Measurements from ENCODE around the gene FCHSD2. TPM values are rescaled to one million over a fixed set of nuclear protein-coding genes. Genes with fewer than 3 reads are reported as not detected.
A peak's percentile ranks its signal among the peaks of the same experiment; 100 is the strongest.

Gene FCHSD2
- total RNA-seq, 2 experiments from 2014 or later = 40.8 to 41.7 TPM

DNA sequence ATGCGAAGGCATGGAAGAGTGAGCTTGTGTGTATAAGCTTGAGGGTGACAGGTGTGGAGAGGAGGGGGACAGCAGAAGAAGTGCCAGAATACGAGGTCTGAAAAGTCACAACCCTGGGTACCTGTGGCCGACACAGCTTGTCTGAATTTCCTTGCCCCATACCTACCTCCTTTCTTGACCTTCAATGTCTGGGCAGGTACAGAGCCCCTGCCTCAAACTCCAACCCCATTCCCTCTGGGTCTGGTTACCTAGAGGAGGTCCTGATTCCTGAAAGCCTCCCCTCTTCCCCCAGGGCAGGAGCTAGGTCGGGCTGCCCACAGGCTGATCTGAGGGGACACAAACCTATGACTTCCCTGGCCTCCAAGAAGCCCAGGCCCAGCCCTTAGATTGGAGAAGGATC, 36.6 kb upstream of the FCHSD2 start:
- ChIA-PET POLR2A (interaction anchor here (0.8 to 2.1 kb wide), 2 partner anchors 347 to 366 kb away, joined by 4 to 6 read pairs; no protein-coding TSS in a partner anchor), CTCF (interaction anchor here (0.8 to 4.9 kb wide), 19 partner anchors 9 to 454 kb away, joined by 3 to 71 read pairs (median 6); partner anchors contain the start of gene FCHSD2)
- no peak overlapping the region for H3K27ac Mint-ChIP-seq
- no peaks in the 10 kb centered on the region for H3K9me3 Mint-ChIP-seq
- H3K4me3 Mint-ChIP-seq = no peak overlapping the region
- peaks cover 38% of the 10 kb centered on the region for H3K27me3 Mint-ChIP-seq
- H3K4me1 Mint-ChIP-seq = peaks cover 23% of the 10 kb centered on the region
- no peak for DNase-seq
- no peaks in the 10 kb centered on the region for H3K36me3 Mint-ChIP-seq (ENCODE audit: low read depth)

DNA sequence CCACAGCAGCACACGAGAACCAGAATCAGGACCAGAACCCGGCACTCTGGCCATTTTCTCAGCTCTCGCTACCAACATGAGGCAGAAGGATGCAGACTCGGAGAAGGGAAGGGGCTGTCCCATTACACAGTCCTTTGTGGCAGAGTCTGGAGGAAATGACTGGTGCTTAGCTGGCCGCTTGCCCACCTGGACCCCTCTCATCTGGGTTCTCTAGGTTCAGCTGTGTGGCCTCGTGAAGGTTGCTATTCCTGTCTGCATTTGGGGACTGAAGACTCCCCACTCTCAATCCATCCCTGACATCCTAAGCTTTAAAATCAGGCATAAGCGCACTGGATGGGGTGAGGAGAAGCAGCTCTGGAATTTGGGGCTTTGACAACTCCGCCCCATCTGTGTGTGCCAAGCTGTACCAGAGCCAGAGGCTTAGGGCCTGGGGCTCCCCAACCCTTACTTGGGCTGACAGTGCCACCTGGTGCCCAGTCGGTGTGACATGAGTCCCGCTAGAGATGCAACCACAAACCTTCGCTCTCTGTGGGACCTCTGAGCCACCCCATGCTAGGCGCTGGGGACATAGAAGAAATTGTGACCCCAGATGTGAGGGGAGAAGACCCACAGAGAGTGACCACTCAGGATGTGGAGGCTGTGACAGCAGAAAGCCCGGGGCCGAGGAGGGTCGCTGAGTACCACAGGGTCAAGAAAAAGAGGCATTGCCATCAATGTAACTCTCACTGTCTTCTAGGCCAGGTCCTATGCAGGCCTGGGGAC, 35.8 kb upstream of the FCHSD2 start:
- peaks cover 23% of the 10 kb centered on the region for H3K4me1 Mint-ChIP-seq
- peak; percentile 86 for DNase-seq
- CTCF ChIA-PET = interaction anchor here (0.6 to 4.9 kb wide), 45 partner anchors 8 to 707 kb away, joined by 3 to 71 read pairs (median 4); partner anchors contain the start of genes FCHSD2 and STARD10
- H3K27me3 Mint-ChIP-seq = peaks cover 32% of the 10 kb centered on the region
- H3K9me3 Mint-ChIP-seq = no peaks in the 10 kb centered on the region
- POLR2A ChIA-PET = interaction anchor here (0.8 to 3.0 kb wide), 10 partner anchors 18 to 453 kb away, joined by 3 to 18 read pairs (median 4); partner anchors contain the start of gene FCHSD2
- H3K4me3 Mint-ChIP-seq = no peak overlapping the region
- no peak overlapping the region for H3K27ac Mint-ChIP-seq
- H3K36me3 Mint-ChIP-seq (ENCODE audit: low read depth) = no peaks in the 10 kb centered on the region

DNA sequence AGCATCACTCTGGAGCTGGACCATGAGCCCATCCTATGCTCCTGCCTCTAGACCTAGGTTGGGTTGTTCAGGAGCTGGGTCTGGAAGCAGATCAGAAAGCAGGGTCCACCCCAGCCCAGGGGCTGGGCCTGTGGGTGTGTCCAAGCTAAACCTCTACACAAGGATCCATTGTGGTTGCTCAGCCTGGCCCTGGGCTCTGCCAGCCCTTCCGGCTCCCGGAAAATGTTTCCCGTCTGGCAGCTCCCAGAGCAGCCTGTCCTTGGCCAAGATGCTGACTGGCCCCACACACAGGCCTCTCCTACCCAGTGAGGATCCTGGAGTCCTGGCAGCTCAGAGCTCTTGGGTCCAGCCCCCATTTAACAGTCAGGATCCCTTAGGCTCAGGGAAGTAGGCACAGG, 35.3 kb upstream of the FCHSD2 start:
- no peak for DNase-seq
- CTCF ChIA-PET = interaction anchor here (0.6 to 4.9 kb wide), 41 partner anchors 8 to 706 kb away, joined by 3 to 71 read pairs (median 5); partner anchors contain the start of genes FCHSD2 and STARD10
- Mint-ChIP-seq H3K4me1 (peaks cover 23% of the 10 kb centered on the region), H3K27ac (no peak overlapping the region), H3K36me3 (ENCODE audit: low read depth) (no peaks in the 10 kb centered on the region), H3K27me3 (peaks cover 29% of the 10 kb centered on the region), H3K9me3 (no peaks in the 10 kb centered on the region), H3K4me3 (no peak overlapping the region)
- POLR2A ChIA-PET = interaction anchor here (1.0 to 3.0 kb wide), 10 partner anchors 18 to 452 kb away, joined by 3 to 18 read pairs (median 4); partner anchors contain the start of gene FCHSD2

DNA sequence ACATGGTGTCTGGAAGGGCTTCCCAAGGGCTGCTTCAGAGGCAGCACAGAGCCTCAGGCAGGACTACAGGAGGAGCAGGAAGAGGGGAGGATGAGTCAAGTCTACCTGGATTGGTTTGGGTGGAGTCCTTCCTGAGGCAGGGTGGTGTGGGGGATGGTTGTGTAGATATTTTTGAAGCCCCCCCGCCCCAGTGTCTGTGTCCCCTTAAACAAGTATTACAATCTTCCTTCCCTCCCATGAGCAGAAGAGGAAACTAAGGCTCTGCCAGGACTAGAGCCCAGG, 34.7 kb upstream of the FCHSD2 start:
- Mint-ChIP-seq H3K36me3 (ENCODE audit: low read depth) (no peaks in the 10 kb centered on the region), H3K27ac (no peak overlapping the region), H3K27me3 (peaks cover 27% of the 10 kb centered on the region), H3K9me3 (no peaks in the 10 kb centered on the region), H3K4me1 (peaks cover 23% of the 10 kb centered on the region), H3K4me3 (no peak overlapping the region)
- no peak for DNase-seq
- POLR2A ChIA-PET = interaction anchor here (1.0 to 3.0 kb wide), 7 partner anchors 14 to 390 kb away, joined by 3 to 18 read pairs (median 4); partner anchors contain the start of gene FCHSD2
- CTCF ChIA-PET = interaction anchor here (1.1 to 4.9 kb wide), 16 partner anchors 9 to 492 kb away, joined by 3 to 71 read pairs (median 8); partner anchors contain the start of gene FCHSD2

DNA sequence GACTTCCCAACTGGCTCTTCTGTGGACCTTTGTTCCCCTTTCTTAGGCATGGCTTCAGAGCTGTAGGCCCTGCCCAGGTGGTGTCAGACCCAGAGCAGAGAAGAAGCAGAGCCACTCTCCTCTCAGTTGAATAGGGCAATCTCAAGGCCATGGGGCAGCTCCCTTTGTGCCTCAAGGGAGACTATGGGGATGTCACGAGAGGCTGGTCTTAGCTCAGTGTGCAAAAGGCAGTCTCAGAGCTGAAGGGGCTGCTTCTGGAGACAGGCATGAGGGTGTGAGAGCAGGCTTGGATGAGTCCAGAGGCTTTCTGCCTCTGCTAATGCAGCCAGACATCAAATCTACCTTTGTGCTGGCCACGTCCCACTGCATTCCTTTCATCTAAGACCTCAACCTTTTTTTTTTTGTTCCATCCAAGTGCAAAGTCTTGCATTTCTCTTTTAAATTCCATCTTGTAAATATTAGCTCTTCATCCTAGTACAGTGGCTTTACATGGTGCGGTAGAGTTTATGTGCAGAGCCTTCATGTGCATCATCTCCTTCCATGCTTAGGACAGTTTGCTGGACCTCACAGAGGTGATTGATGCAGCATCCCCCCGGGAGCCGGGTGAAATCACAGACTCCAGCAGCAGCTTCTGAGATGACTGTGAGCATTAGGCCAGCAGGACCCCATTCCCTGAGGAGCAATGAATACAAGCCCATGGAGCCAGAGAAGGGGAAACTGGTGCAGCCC, 34.2 kb upstream of the FCHSD2 start:
- H3K4me1 Mint-ChIP-seq = peaks cover 24% of the 10 kb centered on the region
- no peaks in the 10 kb centered on the region for H3K36me3 Mint-ChIP-seq (ENCODE audit: low read depth)
- ChIA-PET POLR2A (interaction anchor here (1.0 to 3.0 kb wide), 7 partner anchors 13 to 389 kb away, joined by 3 to 18 read pairs (median 4); partner anchors contain the start of gene FCHSD2), CTCF (interaction anchor here (0.5 to 4.9 kb wide), 11 partner anchors 10 to 453 kb away, joined by 3 to 71 read pairs (median 13); partner anchors contain the start of gene FCHSD2)
- H3K27me3 Mint-ChIP-seq = peaks cover 23% of the 10 kb centered on the region
- no peak overlapping the region for H3K4me3 Mint-ChIP-seq
- DNase-seq = no peak
- no peak overlapping the region for H3K27ac Mint-ChIP-seq
- no peaks in the 10 kb centered on the region for H3K9me3 Mint-ChIP-seq

DNA sequence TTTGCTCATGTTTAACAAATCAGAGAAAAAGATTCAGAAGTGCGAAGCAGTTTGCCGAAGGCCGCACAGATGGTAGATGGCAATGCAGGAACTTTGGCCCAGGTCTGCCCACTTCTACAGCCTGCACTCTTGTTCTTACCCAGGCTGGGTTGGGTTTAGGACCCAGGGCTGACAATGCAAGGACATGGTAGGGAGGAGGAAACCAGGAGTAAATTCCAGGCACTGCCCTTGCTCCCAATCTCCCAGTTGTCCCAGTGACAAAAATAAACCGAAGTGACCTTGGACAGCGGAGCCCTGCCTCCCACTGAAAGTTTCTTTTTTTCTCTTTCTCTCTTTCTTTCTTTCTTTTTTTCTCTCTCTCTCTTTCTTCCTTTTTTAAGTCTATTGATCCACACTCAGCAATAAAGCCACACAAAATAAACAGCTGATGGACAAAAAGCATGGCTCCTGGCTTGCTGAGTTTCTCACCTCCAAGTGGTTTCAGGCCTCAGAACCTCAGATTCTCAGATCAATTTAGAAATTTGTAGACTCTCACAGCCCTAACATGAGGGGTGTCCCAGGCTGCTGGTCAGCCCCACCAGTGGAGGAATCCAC, 33.5 kb upstream of the FCHSD2 start:
- Mint-ChIP-seq H3K27me3 (peaks cover 19% of the 10 kb centered on the region), H3K4me3 (no peak overlapping the region), H3K27ac (no peak overlapping the region), H3K9me3 (no peaks in the 10 kb centered on the region), H3K4me1 (peaks cover 24% of the 10 kb centered on the region), H3K36me3 (ENCODE audit: low read depth) (no peaks in the 10 kb centered on the region)
- ChIA-PET POLR2A (interaction anchor here (1.9 to 3.0 kb wide), 3 partner anchors 33 to 348 kb away, joined by 5 to 18 read pairs (median 8); partner anchors contain the start of gene FCHSD2), CTCF (interaction anchor here (0.5 to 4.9 kb wide), 7 partner anchors 10 to 453 kb away, joined by 3 to 71 read pairs (median 8); no protein-coding TSS in a partner anchor)
- no peak for DNase-seq

DNA sequence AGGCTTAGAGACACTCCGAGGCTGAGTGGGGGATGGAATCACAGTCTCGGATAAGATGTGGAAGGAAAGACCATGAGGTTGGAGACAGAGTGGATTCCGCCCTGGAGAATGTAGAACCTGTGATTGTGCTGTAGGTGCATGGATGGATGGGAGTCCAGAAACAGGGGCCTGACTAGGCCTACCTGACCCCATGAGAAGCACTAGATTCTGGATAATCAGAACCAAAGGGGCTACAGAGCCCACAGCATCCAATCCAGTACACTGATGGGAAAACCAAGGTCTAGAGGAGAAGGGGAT, 32.3 kb upstream of the FCHSD2 start:
- CTCF ChIA-PET = no interaction called here
- POLR2A ChIA-PET = no interaction called here
- no peaks in the 10 kb centered on the region for H3K36me3 Mint-ChIP-seq (ENCODE audit: low read depth)
- no peak for DNase-seq
- no peak overlapping the region for H3K4me3 Mint-ChIP-seq
- H3K27me3 Mint-ChIP-seq = peaks cover 12% of the 10 kb centered on the region
- H3K9me3 Mint-ChIP-seq = no peaks in the 10 kb centered on the region
- peaks cover 24% of the 10 kb centered on the region for H3K4me1 Mint-ChIP-seq
- H3K27ac Mint-ChIP-seq = no peak overlapping the region

DNA sequence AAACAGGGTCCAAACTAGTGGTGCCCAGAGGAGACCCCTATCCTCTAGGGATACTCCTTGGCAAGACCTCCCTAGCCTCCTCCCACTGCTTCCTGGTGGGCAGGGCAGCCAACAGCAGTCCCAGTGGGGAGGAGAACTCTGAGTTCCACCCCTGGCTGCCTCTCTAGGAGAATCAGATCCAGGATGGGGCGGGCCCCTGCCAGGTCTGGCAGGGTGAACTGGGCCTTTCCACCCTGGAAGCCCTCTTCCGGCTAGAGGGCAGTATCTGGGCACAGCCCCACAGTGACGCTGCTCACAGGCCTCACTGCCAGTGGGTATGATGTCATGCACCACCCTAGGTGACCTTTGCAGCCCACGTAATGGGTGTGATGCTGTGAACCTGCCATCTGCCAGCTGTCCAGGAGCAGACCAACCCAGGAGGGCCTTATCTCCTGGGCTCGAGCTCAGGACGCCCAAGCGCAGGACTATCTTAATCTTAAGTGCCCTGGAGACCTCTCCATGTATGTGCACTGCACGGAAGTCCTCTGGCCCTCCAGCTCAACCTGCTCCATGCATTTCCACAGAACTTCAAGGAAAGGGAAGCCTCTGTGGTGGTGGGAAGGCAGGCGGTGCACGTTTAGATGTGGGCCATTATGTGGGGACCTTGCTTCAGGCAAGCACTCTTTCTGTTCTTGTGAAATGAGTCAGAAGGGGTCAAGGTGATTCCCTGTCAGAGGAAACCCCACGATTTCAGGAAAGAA, 31.8 kb upstream of the FCHSD2 start:
- H3K9me3 Mint-ChIP-seq = no peaks in the 10 kb centered on the region

DNA sequence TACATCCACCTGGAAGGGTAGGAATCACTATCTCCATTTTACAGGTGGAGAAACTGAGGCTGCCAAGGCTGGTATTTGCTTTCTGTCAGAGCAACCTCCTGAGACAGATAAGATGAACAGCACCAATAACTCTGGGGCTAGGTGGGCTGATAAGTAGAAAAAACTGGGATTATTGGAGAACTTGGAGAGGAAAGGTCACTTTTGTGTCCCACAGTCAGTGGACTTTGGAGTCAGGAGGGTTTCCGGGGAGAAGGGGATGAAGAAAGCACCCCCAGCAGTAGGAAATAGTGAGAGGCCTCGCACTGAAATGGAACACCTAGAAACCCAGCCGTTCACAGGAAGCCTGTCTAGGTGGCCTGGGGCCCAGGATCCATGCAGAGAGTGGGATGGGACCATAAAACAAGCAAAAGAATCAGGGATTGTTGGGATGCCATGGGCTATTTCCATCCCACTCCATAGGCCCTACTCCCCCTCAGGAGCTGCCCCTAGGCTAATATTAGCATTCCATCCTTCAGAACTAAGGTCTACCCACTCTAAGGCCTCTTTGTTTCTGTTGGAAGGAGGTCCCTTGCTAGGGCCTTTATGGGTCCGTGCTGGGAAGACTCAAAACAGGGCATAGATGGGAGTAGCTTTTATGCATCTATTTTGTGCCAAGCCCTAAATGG, 31.0 kb upstream of the FCHSD2 start:
- ChIA-PET CTCF (no interaction called here), POLR2A (interaction anchor here (0.7 kb wide), 1 partner anchor 682 kb away, joined by 3 read pairs; no protein-coding TSS in a partner anchor)
- no peaks in the 10 kb centered on the region for H3K36me3 Mint-ChIP-seq (ENCODE audit: low read depth)
- no peak overlapping the region for H3K4me3 Mint-ChIP-seq
- H3K4me1 Mint-ChIP-seq = peaks cover 22% of the 10 kb centered on the region
- no peak for DNase-seq
- H3K9me3 Mint-ChIP-seq = no peaks in the 10 kb centered on the region
- H3K27me3 Mint-ChIP-seq = peaks cover 5% of the 10 kb centered on the region
- H3K27ac Mint-ChIP-seq = no peak overlapping the region

More for the DNA sequence above, 31.8 kb upstream of the FCHSD2 start:
- POLR2A ChIA-PET = no interaction called here
- DNase-seq = no peak
- Mint-ChIP-seq H3K27ac (no peak overlapping the region), H3K27me3 (peaks cover 7% of the 10 kb centered on the region), H3K36me3 (ENCODE audit: low read depth) (no peaks in the 10 kb centered on the region), H3K4me3 (no peak overlapping the region), H3K4me1 (peaks cover 24% of the 10 kb centered on the region)
- CTCF ChIA-PET = no interaction called here

DNA sequence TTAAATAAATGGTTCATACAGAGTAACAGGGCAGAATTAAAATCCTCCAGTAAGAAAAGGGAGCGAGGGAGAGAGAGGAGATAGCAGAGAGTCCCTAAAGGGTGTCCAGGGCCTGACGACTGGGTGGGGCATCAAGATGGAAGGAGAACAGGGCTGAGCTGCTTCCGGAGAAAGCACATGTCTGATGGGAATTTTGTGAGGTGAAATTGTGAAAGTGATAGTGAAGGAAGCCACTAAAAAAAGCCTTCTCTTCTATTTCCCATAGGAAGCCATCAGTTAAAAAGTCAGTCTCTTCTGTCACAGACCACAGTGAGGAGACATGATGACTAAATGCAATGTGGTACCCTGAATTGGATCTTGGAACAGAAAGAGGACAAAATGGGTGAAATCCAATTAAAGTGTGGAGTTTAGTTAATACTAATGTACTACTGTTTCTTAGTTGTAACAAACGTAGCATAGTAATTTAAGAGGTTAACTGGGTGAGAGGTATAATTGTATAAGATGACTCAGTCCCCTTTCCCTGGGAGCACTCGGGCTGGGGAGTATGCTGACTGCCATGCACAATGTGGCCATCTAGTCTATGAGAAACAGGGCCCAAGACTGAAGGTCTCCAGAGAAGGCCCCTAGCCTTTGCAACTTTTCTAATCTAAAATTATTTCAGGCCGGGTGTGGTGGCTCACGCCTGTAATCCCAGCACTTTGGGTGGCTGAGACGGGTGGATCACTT, 29.5 kb upstream of the FCHSD2 start:
- POLR2A ChIA-PET = no interaction called here

DNA sequence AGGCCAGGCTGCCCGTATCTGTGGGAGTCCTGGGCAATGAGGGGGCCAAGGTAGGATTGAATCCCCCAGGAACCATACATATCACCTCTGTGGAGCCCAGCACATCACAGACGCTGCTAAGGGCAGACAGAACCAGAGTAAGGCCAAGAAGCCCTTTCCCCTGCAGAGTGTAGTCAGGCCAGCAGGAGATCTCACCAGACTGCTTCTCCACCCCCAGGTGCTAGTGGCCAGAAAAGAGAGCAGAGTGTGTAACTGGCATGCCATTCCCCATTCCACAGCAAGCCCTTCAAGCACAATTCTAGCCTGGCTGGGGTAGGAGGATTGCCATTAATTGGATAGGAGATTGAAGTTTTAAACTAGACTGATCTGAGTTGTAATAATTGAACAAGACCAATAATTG, 28.0 kb upstream of the FCHSD2 start:
- no peak overlapping the region for H3K4me3 Mint-ChIP-seq
- peaks cover 11% of the 10 kb centered on the region for H3K27me3 Mint-ChIP-seq
- H3K9me3 Mint-ChIP-seq = no peaks in the 10 kb centered on the region
- peaks cover 2% of the 10 kb centered on the region for H3K4me1 Mint-ChIP-seq
- no peak for DNase-seq
- no peak overlapping the region for H3K27ac Mint-ChIP-seq
- no peaks in the 10 kb centered on the region for H3K36me3 Mint-ChIP-seq (ENCODE audit: low read depth)
- POLR2A ChIA-PET = no interaction called here
- CTCF ChIA-PET = interaction anchor here (0.7 to 1.0 kb wide), 2 partner anchors 8 to 136 kb away, joined by 3 to 5 read pairs; no protein-coding TSS in a partner anchor

More for the DNA sequence above, 29.5 kb upstream of the FCHSD2 start:
- Mint-ChIP-seq H3K9me3 (no peaks in the 10 kb centered on the region), H3K36me3 (ENCODE audit: low read depth) (no peaks in the 10 kb centered on the region), H3K4me3 (no peak overlapping the region), H3K27ac (no peak overlapping the region), H3K4me1 (peaks cover 10% of the 10 kb centered on the region), H3K27me3 (peaks cover 8% of the 10 kb centered on the region)
- no peak for DNase-seq
- CTCF ChIA-PET = interaction anchor here (0.8 kb wide), 1 partner anchor 29 kb away, joined by 3 read pairs; no protein-coding TSS in a partner anchor
